Activated T-cell treated with anti-CD3 and anti-CD28 coated beads, Interleukin-2, amount 50 U/mL, for 4 hours (primary cell): ENCODE data around the gene VPS35. TPM values are rescaled to one million over a fixed set of nuclear protein-coding genes. Genes with fewer than 3 reads are reported as not detected.

ENCODE experiments used
- ATAC-seq, 2 donors: fragments of 200-7000 bp; cut with Tn5 transposase; one replicate each; pipeline ENCODE4 v1.10.0; 2021
- DNase-seq: peaks from one replicate; pipeline ENCODE4 v3.0.0-alpha.2; 2020
- H3K27me3 Mint-ChIP-seq: one replicate; pipeline ENCODE4 v1.8.0; 2021; ENCODE audit warnings: low read depth, mixed read lengths
- H3K36me3 Mint-ChIP-seq: one replicate; pipeline ENCODE4 v1.8.0; 2022; ENCODE audit warnings: mixed read lengths; ENCODE audit not compliant: insufficient read depth
- H3K4me1 Mint-ChIP-seq: one replicate; pipeline ENCODE4 v1.8.0; 2021; ENCODE audit warnings: low read depth, mixed read lengths
- H3K4me3 Mint-ChIP-seq: one replicate; pipeline ENCODE4 v1.8.0; 2021; ENCODE audit warnings: mild to moderate bottlenecking, moderate library complexity, mixed read lengths
- H3K9me3 Mint-ChIP-seq: one replicate; pipeline ENCODE4 v1.8.0; 2021; ENCODE audit warnings: mixed read lengths
- total RNA-seq, 3 donors: library from RNA; stranded (reverse); gene quantifications; one replicate each; pipeline ENCODE4 v1.2.1, GENCODE V29; 2021

Gene VPS35
- total RNA-seq = 10 to 100 TPM; 87.2 to 94.5 (median 94.5) TPM

GRCh38 chr16:46688654-46689364 is at the start of gene VPS35:
TSS of gene VPS35 (minus strand) at chr16:46689178. CDS start at chr16:46689133, 45 bp downstream.
- Mint-ChIP-seq H3K4me3 (no peak within 1 kb of the TSS), H3K9me3 (no peaks in the 10 kb centered on the region), H3K4me1 (peaks cover 38% of the 10 kb centered on the region), H3K27me3 (no peaks in the 10 kb centered on the region), H3K36me3 (peaks cover 1% of the 10 kb centered on the region)
- DNase-seq (peak; percentile 100), ATAC-seq (peak; percentile 90)

GRCh38 chr16:46737621-46738214 is 48.7 kb upstream of the VPS35 start:
- no peak for ATAC-seq
- Mint-ChIP-seq H3K9me3 (no peaks in the 10 kb centered on the region), H3K4me3 (no peak overlapping the region), H3K36me3 (no peaks in the 10 kb centered on the region), H3K27me3 (no peaks in the 10 kb centered on the region), H3K4me1 (no peaks in the 10 kb centered on the region)
- no peak for DNase-seq

GRCh38 chr16:46736695-46737094 is 47.7 kb upstream of the VPS35 start:
- no peak for DNase-seq
- Mint-ChIP-seq H3K4me3 (no peak overlapping the region), H3K4me1 (no peaks in the 10 kb centered on the region), H3K36me3 (no peaks in the 10 kb centered on the region), H3K27me3 (no peaks in the 10 kb centered on the region), H3K9me3 (no peaks in the 10 kb centered on the region)
- ATAC-seq = no peak

- no peak for ATAC-seq
- H3K9me3 Mint-ChIP-seq = no peaks in the 10 kb centered on the region
- H3K4me3 Mint-ChIP-seq = no peak overlapping the region
- H3K27me3 Mint-ChIP-seq = no peaks in the 10 kb centered on the region
- H3K4me1 Mint-ChIP-seq = no peaks in the 10 kb centered on the region
- no peak for DNase-seq
- no peaks in the 10 kb centered on the region for H3K36me3 Mint-ChIP-seq
These were observed 44.4 kb upstream of the VPS35 start for GRCh38 chr16:46733319-46733830.

GRCh38 chr16:46732561-46732960 is 43.6 kb upstream of the VPS35 start:
- Mint-ChIP-seq H3K27me3 (no peaks in the 10 kb centered on the region), H3K9me3 (no peaks in the 10 kb centered on the region), H3K36me3 (no peaks in the 10 kb centered on the region), H3K4me1 (no peaks in the 10 kb centered on the region), H3K4me3 (no peak overlapping the region)
- ATAC-seq = no peak
- no peak for DNase-seq

GRCh38 chr16:46731691-46732555 is 42.9 kb upstream of the VPS35 start:
- ATAC-seq = no peak
- DNase-seq = no peak
- H3K36me3 Mint-ChIP-seq = no peaks in the 10 kb centered on the region
- no peak overlapping the region for H3K4me3 Mint-ChIP-seq
- no peaks in the 10 kb centered on the region for H3K27me3 Mint-ChIP-seq
- H3K9me3 Mint-ChIP-seq = no peaks in the 10 kb centered on the region
- H3K4me1 Mint-ChIP-seq = no peaks in the 10 kb centered on the region

- DNase-seq (no peak), ATAC-seq (no peak)
- Mint-ChIP-seq H3K4me3 (no peak overlapping the region), H3K27me3 (peaks cover 2% of the 10 kb centered on the region), H3K9me3 (no peaks in the 10 kb centered on the region), H3K36me3 (no peaks in the 10 kb centered on the region), H3K4me1 (no peaks in the 10 kb centered on the region)
These were observed 42.1 kb upstream of the VPS35 start for GRCh38 chr16:46730801-46731690.

- Mint-ChIP-seq H3K27me3 (peaks cover 2% of the 10 kb centered on the region), H3K4me1 (no peaks in the 10 kb centered on the region), H3K36me3 (no peaks in the 10 kb centered on the region), H3K9me3 (peaks cover 2% of the 10 kb centered on the region), H3K4me3 (no peak overlapping the region)
- DNase-seq (no peak), ATAC-seq (no peak)
These were observed 41.1 kb upstream of the VPS35 start for GRCh38 chr16:46730126-46730525.

GRCh38 chr16:46729326-46729995 is 40.5 kb upstream of the VPS35 start:
- DNase-seq = no peak
- ATAC-seq = no peak
- Mint-ChIP-seq H3K36me3 (no peaks in the 10 kb centered on the region), H3K4me1 (no peaks in the 10 kb centered on the region), H3K9me3 (peaks cover 4% of the 10 kb centered on the region), H3K27me3 (peaks cover 2% of the 10 kb centered on the region), H3K4me3 (no peak overlapping the region)

GRCh38 chr16:46728806-46729205 is 39.8 kb upstream of the VPS35 start:
- H3K9me3 Mint-ChIP-seq = peaks cover 4% of the 10 kb centered on the region
- ATAC-seq = no peak
- H3K36me3 Mint-ChIP-seq = no peaks in the 10 kb centered on the region
- H3K4me1 Mint-ChIP-seq = no peaks in the 10 kb centered on the region
- peaks cover 2% of the 10 kb centered on the region for H3K27me3 Mint-ChIP-seq
- DNase-seq = no peak
- no peak overlapping the region for H3K4me3 Mint-ChIP-seq

- Mint-ChIP-seq H3K4me1 (no peaks in the 10 kb centered on the region), H3K4me3 (no peak overlapping the region), H3K36me3 (no peaks in the 10 kb centered on the region), H3K27me3 (peaks cover 2% of the 10 kb centered on the region), H3K9me3 (peaks cover 4% of the 10 kb centered on the region)
- ATAC-seq (no peak), DNase-seq (no peak)
These were observed 38.7 kb upstream of the VPS35 start for GRCh38 chr16:46727630-46728029.

GRCh38 chr16:46727184-46727583 is 38.2 kb upstream of the VPS35 start:
- no peaks in the 10 kb centered on the region for H3K36me3 Mint-ChIP-seq
- peaks cover 4% of the 10 kb centered on the region for H3K9me3 Mint-ChIP-seq
- no peak for ATAC-seq
- no peak overlapping the region for H3K4me3 Mint-ChIP-seq
- H3K27me3 Mint-ChIP-seq = peaks cover 2% of the 10 kb centered on the region
- no peak for DNase-seq
- no peaks in the 10 kb centered on the region for H3K4me1 Mint-ChIP-seq

GRCh38 chr16:46721885-46722284 is 32.9 kb upstream of the VPS35 start:
- H3K27me3 Mint-ChIP-seq = peaks cover 2% of the 10 kb centered on the region
- ATAC-seq (no peak), DNase-seq (no peak)
- no peak overlapping the region for H3K4me3 Mint-ChIP-seq
- peaks cover 4% of the 10 kb centered on the region for H3K9me3 Mint-ChIP-seq
- no peaks in the 10 kb centered on the region for H3K4me1 Mint-ChIP-seq
- H3K36me3 Mint-ChIP-seq = no peaks in the 10 kb centered on the region
